Type B pancreatic cell (in vitro differentiated cells): ENCODE results near the gene DNAJC12. TPM values are rescaled to one million over a fixed set of nuclear protein-coding genes. Genes with fewer than 3 reads are reported as not detected.

ENCODE experiments used
- DNase-seq: peaks from one replicate; pipeline ENCODE4 v3.0.0; 2021; ENCODE audit warnings: mixed read lengths; ENCODE audit not compliant: unreplicated experiment; ENCODE audit errors: extremely low spot score
- H3K27ac Mint-ChIP-seq: 2 replicates; pipeline ENCODE4 v1.8.0; 2021; ENCODE audit warnings: mild to moderate bottlenecking, mixed read lengths
- H3K27me3 Mint-ChIP-seq: 2 replicates; pipeline ENCODE4 v1.8.0; 2021; ENCODE audit warnings: mixed read lengths
- H3K36me3 Mint-ChIP-seq: 2 replicates; pipeline ENCODE4 v1.8.0; 2021; ENCODE audit warnings: mixed read lengths
- H3K4me1 Mint-ChIP-seq: one replicate; pipeline ENCODE4 v1.8.0; 2021; ENCODE audit warnings: mixed read lengths; ENCODE audit not compliant: unreplicated experiment
- H3K4me3 Mint-ChIP-seq: 2 replicates; pipeline ENCODE4 v1.8.0; 2021; ENCODE audit warnings: mild to moderate bottlenecking, mixed read lengths
- H3K9me3 Mint-ChIP-seq: 2 replicates; pipeline ENCODE4 v1.8.0; 2021; ENCODE audit warnings: mixed read lengths
- total RNA-seq: library from RNA; stranded (reverse); gene quantifications from 2 replicates; pipeline ENCODE4 v1.2.1, GENCODE V29; 2021; ENCODE audit warnings: low replicate concordance
- TF ChIP-seq, protein P1 (sequence below): fragments of 200-600 bp; sonication (generic); conservative IDR thresholded peaks from 2 replicates; pipeline ENCODE4 v1.5.0; 2021; ENCODE audit warnings: antibody characterized with exemption, mild to moderate bottlenecking

The DNAJC12 gene
- total RNA-seq, 1 donor from 2014 or later, result 15.7 TPM

DNA sequence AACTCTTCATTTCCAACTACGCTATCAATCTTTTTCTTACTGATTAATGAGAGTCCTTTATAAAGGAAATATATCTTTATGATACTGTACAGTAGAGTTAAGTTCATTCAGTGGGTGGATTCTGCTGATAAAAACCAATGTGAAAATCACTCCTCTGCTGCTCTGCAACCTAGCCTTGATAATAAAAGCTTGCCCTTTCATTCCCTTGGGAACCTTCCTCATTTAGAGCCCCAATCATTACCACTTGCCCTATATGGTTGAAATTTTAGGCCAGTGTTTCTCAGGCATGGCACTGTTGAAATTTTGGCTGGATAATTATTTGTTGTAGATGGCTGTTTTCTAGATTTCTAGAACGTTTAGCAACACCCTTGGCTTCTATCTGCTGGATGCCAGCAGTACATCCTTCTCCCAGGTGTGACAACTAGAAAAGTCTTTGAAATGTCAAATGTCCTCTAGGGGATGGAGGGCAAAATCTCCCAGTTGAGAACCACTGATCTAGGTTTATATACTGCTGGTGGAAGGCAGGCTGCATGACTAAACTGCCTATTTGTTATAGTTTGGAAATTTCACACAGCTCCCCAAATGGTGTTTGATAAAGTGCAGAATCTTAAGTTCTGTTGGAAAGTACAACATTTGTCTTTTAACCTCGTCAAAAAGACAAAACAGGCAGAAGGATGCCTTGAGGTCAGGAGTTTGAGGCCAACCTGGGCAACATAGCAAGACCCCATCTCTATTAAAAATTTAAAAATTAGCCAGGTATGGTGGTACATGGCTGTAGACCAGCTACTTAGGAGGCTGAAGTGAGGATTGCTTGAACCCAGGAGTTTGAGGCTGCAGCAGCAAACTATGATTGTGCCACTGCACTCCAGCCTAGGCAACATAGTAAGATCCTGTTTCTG lies 37.6 kb upstream of the DNAJC12 start:
- H3K27ac Mint-ChIP-seq, result no peak overlapping the region
- H3K4me3 Mint-ChIP-seq, result no peak overlapping the region
- no peaks in the 10 kb centered on the region for H3K4me1 Mint-ChIP-seq
- H3K9me3 Mint-ChIP-seq, result no peaks in the 10 kb centered on the region
- no peaks in the 10 kb centered on the region for H3K36me3 Mint-ChIP-seq
- DNase-seq, result no peak
- no peaks in the 10 kb centered on the region for H3K27me3 Mint-ChIP-seq
- TF ChIP-seq, protein P1, sequence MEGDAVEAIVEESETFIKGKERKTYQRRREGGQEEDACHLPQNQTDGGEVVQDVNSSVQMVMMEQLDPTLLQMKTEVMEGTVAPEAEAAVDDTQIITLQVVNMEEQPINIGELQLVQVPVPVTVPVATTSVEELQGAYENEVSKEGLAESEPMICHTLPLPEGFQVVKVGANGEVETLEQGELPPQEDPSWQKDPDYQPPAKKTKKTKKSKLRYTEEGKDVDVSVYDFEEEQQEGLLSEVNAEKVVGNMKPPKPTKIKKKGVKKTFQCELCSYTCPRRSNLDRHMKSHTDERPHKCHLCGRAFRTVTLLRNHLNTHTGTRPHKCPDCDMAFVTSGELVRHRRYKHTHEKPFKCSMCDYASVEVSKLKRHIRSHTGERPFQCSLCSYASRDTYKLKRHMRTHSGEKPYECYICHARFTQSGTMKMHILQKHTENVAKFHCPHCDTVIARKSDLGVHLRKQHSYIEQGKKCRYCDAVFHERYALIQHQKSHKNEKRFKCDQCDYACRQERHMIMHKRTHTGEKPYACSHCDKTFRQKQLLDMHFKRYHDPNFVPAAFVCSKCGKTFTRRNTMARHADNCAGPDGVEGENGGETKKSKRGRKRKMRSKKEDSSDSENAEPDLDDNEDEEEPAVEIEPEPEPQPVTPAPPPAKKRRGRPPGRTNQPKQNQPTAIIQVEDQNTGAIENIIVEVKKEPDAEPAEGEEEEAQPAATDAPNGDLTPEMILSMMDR, result no peak

- TF ChIP-seq, protein P1, result no peak
- no peaks in the 10 kb centered on the region for H3K27me3 Mint-ChIP-seq
- no peak for DNase-seq
- no peaks in the 10 kb centered on the region for H3K36me3 Mint-ChIP-seq
- no peaks in the 10 kb centered on the region for H3K9me3 Mint-ChIP-seq
- H3K4me1 Mint-ChIP-seq, result no peaks in the 10 kb centered on the region
- no peak overlapping the region for H3K27ac Mint-ChIP-seq
- no peak overlapping the region for H3K4me3 Mint-ChIP-seq
Measured at GRCh38 chr10:67869996-67870395, 32.0 kb upstream of the DNAJC12 start.

DNA sequence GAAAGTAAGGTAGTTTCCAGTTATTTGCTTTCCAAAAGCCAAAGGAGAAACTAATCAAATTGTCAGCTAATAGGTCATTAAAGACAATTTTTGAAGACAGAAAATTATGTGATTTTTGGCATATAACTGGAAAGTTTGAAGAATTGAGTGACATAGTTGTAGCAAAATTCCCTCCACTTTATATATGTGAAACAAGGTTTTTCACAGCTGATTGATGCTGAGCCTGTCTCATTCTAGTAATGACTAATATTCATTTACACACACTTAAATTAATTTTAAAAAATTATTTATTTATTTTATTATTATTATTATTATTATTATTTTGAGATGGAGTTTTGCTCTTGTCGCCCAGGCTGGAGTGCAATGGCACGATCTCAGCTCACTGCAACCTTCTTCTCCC lies 30.1 kb upstream of the DNAJC12 start:
- no peak overlapping the region for H3K27ac Mint-ChIP-seq
- H3K36me3 Mint-ChIP-seq, result no peaks in the 10 kb centered on the region
- TF ChIP-seq, protein P1, result no peak
- DNase-seq, result no peak
- H3K9me3 Mint-ChIP-seq, result no peaks in the 10 kb centered on the region
- H3K27me3 Mint-ChIP-seq, result no peaks in the 10 kb centered on the region
- no peaks in the 10 kb centered on the region for H3K4me1 Mint-ChIP-seq
- H3K4me3 Mint-ChIP-seq, result no peak overlapping the region

DNA sequence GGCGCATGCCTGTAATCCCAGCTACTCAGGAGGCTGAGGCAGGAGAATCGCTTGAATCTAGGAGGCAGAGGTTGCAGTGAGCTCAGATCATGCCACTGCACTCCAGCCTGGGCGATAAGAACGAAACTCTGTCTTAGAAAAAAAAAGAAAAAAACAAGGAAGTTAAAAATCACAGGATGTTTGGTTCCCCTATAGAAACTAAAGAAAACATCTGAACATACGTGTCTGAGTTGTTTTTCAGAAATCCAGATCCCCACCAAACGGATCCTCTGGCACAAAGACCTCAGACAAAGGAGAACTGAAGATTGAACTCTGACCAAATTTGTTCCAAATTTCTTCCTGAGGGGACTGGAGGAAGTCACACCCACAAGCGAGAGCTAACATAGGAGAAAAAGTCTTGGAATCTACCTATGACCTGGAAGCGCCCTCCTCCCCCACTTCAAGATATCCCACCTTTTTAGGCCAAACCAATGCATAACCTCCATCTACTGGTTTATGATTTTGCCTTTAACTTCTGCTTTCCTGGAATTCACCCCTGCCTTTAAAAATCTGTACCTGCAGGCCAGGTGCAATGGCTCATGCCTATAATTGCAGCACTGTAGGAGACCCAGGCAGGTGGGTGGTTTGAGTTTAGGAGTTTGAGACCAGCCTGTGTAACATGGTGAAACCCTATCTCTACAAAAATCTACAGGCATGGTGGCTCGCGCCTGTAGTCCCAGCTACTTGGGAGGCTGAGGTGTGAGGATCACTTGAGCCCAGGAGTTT lies 26.8 kb upstream of the DNAJC12 start:
- Mint-ChIP-seq H3K36me3 (no peaks in the 10 kb centered on the region), H3K9me3 (no peaks in the 10 kb centered on the region), H3K4me1 (no peaks in the 10 kb centered on the region), H3K4me3 (no peak overlapping the region), H3K27ac (no peak overlapping the region), H3K27me3 (no peaks in the 10 kb centered on the region)
- TF ChIP-seq, protein P1, result no peak
- DNase-seq, result no peak

DNA sequence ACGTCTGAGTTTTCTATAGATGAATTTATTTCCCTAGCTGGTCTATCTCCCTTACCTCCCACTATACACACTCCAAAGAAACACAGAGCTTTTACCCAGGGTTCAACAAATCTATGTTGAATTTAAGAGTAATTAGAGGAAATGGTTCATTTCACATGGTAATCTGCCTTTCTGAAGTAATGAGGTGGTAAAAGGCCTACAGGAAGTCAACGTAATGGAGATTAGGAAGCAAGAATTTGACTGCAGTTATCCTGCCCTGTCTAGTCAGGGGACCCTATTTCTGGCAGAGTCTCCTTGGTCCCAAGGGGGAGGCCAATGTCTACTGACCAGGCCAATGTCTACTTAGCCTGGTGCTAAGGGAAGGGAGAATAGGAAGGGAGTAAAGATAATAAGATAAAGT lies 25.1 kb upstream of the DNAJC12 start:
- H3K4me3 Mint-ChIP-seq, result no peak overlapping the region

More for the DNA sequence above, 25.1 kb upstream of the DNAJC12 start:
- TF ChIP-seq, protein P1, result no peak
- no peaks in the 10 kb centered on the region for H3K27me3 Mint-ChIP-seq
- no peak overlapping the region for H3K27ac Mint-ChIP-seq
- no peaks in the 10 kb centered on the region for H3K36me3 Mint-ChIP-seq
- DNase-seq, result no peak
- H3K4me1 Mint-ChIP-seq, result no peaks in the 10 kb centered on the region
- H3K9me3 Mint-ChIP-seq, result no peaks in the 10 kb centered on the region
